PC-3 (cell line): ENCODE results near the gene DNAJB6.

ENCODE experiments used
- EZH2phosphoT487 ChIP-seq: fragments of 300-600 bp; sonication (generic); IDR thresholded peaks from 2 replicates; pipeline ENCODE4 v1.6.1; 2018; ENCODE audit warnings: mild to moderate bottlenecking, antibody characterized with exemption, low read length, borderline replicate concordance
- TF ChIP-seq, protein P1 (sequence below): fragments of 300-600 bp; sonication (generic); conservative IDR thresholded peaks from 2 replicates; pipeline ENCODE4 v1.5.1; 2017; ENCODE audit warnings: antibody characterized with exemption, low read depth, mild to moderate bottlenecking, low read length

- TF ChIP-seq, protein P1, sequence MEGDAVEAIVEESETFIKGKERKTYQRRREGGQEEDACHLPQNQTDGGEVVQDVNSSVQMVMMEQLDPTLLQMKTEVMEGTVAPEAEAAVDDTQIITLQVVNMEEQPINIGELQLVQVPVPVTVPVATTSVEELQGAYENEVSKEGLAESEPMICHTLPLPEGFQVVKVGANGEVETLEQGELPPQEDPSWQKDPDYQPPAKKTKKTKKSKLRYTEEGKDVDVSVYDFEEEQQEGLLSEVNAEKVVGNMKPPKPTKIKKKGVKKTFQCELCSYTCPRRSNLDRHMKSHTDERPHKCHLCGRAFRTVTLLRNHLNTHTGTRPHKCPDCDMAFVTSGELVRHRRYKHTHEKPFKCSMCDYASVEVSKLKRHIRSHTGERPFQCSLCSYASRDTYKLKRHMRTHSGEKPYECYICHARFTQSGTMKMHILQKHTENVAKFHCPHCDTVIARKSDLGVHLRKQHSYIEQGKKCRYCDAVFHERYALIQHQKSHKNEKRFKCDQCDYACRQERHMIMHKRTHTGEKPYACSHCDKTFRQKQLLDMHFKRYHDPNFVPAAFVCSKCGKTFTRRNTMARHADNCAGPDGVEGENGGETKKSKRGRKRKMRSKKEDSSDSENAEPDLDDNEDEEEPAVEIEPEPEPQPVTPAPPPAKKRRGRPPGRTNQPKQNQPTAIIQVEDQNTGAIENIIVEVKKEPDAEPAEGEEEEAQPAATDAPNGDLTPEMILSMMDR: no peak
- TF ChIP-seq EZH2phosphoT487: no peak
These were observed 126.4 kb downstream of the DNAJB6 start for GRCh38 chr7:157463245-157463644.
